ENCODE measurements around the gene GNG2. TPM values are rescaled to one million over a fixed set of nuclear protein-coding genes. Genes with fewer than 3 reads are reported as not detected.

Gene GNG2
- total RNA-seq, 1 donor from 2014 or later: 24.4 TPM

DNA sequence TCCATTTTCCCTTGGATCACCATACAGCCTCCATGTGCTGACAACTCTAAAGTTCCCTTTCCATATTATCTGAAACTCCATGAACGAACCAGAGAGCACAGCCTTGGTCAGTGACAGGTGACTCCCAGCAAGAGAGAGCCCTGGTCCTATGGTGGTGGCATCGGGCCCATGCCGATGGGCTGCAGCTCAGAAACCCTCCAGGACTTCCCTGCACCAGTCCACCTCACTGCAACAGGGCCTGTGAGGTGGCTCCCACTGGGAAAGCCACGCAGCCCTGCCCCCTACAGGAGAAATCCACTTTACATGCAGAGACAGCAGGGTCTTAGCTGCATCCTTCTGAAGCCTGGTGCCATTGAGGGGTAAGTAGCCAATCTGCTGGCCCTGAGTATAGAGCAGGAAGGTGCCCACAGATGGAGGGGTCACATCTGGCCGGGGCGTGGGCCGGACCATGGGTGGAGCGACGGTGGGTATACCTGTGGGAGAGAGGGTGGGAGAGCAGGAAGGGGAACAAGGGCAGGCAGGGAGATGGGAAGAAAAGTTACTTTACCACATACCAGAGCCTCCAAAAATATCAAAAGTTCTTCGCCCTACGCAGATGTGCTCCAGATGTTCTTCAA, 153.7 kb downstream of the GNG2 start:
- Histone ChIP-seq H3K27ac (no peak overlapping the region), H3K27me3 (no peaks in the 10 kb centered on the region), H3K4me3 (no peak overlapping the region), H3K36me3 (peaks cover 28% of the 10 kb centered on the region), H3K9me3 (no peaks in the 10 kb centered on the region), H3K4me1 (peaks cover 7% of the 10 kb centered on the region)
- ATAC-seq (peak; percentile 5), DNase-seq (no peak)
- TF ChIP-seq, protein P1, sequence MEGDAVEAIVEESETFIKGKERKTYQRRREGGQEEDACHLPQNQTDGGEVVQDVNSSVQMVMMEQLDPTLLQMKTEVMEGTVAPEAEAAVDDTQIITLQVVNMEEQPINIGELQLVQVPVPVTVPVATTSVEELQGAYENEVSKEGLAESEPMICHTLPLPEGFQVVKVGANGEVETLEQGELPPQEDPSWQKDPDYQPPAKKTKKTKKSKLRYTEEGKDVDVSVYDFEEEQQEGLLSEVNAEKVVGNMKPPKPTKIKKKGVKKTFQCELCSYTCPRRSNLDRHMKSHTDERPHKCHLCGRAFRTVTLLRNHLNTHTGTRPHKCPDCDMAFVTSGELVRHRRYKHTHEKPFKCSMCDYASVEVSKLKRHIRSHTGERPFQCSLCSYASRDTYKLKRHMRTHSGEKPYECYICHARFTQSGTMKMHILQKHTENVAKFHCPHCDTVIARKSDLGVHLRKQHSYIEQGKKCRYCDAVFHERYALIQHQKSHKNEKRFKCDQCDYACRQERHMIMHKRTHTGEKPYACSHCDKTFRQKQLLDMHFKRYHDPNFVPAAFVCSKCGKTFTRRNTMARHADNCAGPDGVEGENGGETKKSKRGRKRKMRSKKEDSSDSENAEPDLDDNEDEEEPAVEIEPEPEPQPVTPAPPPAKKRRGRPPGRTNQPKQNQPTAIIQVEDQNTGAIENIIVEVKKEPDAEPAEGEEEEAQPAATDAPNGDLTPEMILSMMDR (IDR thresholded peaks at IDR 0.05): peak; percentile 8
- intact Hi-C loops (cut with DNase I): no loop called here

DNA sequence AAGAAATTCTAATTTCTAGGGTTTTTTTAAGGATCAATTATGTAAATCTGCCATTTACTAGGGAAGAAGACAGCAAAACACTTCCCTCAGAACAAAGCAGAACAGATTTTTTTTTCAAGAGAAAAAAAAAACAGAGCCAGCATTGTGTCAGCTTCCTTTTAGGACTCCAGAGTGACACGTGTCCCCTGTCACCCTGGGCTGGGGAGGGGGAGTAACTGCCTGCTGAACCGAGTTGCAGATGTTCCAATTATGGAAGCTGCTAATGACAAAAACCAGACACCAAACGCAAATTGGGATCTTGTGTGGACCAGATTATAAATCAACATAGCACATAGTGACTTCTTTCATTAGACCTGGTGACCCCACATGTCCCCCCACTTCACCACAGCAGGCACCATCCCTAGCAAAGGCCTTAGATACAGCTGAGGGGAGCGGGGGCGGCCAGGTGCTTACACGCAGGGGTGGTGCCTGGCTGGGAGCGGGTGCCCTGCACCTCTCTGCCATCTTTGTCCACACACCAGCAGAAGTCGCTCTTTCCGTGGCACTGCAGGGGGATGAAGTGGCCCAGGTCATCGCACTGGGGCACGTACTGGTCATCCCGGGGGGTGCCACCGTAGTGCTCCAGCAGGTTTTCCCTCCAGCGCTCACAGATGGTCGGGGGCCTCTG, 154.3 kb downstream of the GNG2 start:
- no peak overlapping the region for H3K27ac ChIP-seq
- H3K4me3 ChIP-seq: no peak overlapping the region
- ATAC-seq: no peak
- no peaks in the 10 kb centered on the region for H3K27me3 ChIP-seq
- intact Hi-C loops (cut with DNase I): no loop called here
- TF ChIP-seq, protein P1 (IDR thresholded peaks at IDR 0.05): no peak
- peaks cover 7% of the 10 kb centered on the region for H3K4me1 ChIP-seq
- peaks cover 21% of the 10 kb centered on the region for H3K36me3 ChIP-seq
- no peaks in the 10 kb centered on the region for H3K9me3 ChIP-seq
- DNase-seq: no peak

DNA sequence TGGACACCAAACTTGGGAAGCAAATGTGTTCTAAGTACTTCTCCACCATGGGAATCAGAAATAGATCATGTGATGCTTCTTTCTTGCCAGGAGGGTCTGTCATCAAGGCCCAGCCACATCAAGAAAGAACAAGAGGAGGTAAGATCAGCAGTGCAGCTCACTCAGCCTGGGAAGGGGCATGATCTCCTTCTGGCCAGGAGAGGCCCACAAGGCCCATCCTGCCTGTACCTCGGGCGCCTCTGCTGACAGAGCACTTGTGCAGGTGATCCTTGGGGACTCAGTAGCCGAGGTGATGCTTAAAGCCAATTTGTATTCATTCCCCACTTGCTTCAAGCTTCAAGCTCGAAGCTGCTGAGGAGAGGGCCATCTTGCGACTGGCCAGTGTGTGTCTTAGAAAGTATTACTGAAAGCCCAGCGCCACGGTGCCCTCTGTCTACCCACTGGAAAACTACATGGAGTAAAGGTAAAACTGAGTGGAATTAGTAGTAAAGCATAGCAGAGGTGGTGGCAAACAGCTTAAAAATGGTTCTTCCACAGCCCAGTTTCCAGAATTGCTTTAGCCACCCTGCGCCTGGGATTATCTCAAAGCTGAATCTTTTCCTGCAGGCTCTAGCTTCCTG, 155.1 kb downstream of the GNG2 start:
- H3K4me3 ChIP-seq: no peak overlapping the region
- H3K36me3 ChIP-seq: peaks cover 14% of the 10 kb centered on the region
- intact Hi-C loops (cut with DNase I): no loop called here
- TF ChIP-seq, protein P1 (IDR thresholded peaks at IDR 0.05): peak; percentile 40
- H3K27ac ChIP-seq: no peak overlapping the region
- no peaks in the 10 kb centered on the region for H3K27me3 ChIP-seq
- no peaks in the 10 kb centered on the region for H3K9me3 ChIP-seq
- DNase-seq: no peak
- no peak for ATAC-seq
- H3K4me1 ChIP-seq: peaks cover 7% of the 10 kb centered on the region

DNA sequence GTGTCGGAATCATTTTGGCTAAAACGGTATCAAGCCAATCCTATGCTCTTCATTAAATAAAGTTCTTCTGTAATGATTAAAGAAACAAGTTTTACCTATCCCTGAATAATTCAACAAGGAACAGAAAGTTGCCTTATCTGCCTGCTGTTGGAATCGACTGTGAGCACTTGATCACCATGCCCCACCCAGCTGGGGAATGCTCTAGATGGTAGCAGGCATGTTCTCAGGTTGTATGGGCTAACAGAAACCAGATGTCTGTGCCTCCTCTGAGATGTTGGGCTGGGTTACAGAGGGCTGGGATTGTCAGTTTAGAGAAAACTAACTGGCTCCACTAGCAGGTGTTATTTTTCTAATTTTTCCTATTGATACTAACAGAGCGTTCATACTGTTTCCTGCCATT, 157.8 kb downstream of the GNG2 start:
- Histone ChIP-seq H3K27ac (no peak overlapping the region), H3K36me3 (no peaks in the 10 kb centered on the region)
- peak; percentile 59 for ATAC-seq

DNA sequence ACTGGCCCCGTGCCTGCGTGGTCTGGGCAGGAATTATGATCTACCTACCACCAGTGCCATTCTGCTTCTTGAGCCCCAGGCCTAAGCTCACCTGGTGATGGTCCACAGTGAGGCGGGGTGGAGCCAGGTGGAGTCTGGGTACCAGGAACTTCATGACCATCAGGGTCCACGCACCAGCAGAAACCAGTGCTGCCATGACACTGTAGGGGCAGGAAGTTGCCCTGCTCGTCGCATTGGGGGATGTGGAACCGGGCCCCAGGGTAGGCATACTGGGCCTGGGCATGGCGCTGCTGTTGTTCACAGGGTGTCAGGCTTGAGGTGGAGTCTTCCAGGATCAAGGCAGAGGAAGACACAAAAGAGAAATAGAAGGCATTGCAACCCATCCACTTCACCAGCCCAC, 158.6 kb downstream of the GNG2 start:
- no peak overlapping the region for H3K4me3 ChIP-seq
- no peaks in the 10 kb centered on the region for H3K27me3 ChIP-seq
- no peak for DNase-seq
- H3K4me1 ChIP-seq: peaks cover 7% of the 10 kb centered on the region
- no peaks in the 10 kb centered on the region for H3K9me3 ChIP-seq
- no peaks in the 10 kb centered on the region for H3K36me3 ChIP-seq
- TF ChIP-seq, protein P1 (IDR thresholded peaks at IDR 0.05): no peak
- ATAC-seq: no peak
- intact Hi-C loops (cut with DNase I): no loop called here
- no peak overlapping the region for H3K27ac ChIP-seq

More for the DNA sequence above, 157.8 kb downstream of the GNG2 start:
- peaks cover 7% of the 10 kb centered on the region for H3K4me1 ChIP-seq
- intact Hi-C loops (cut with DNase I): no loop called here
- DNase-seq: no peak
- no peak overlapping the region for H3K4me3 ChIP-seq
- no peaks in the 10 kb centered on the region for H3K9me3 ChIP-seq
- no peaks in the 10 kb centered on the region for H3K27me3 ChIP-seq
- TF ChIP-seq, protein P1 (IDR thresholded peaks at IDR 0.05): no peak

Other genes with a start within 250 kb of the GNG2 start
- 13.2 TPM for gene FRMD6, start 208.7 kb upstream of the GNG2 start, total RNA-seq
- 104 TPM for gene RTRAF, start 128.9 kb downstream of the GNG2 start, total RNA-seq
- 17.9 TPM for gene NID2, start 208.4 kb downstream of the GNG2 start, total RNA-seq

Data from upper lobe of right lung (tissue), 1 donor.